HK-2 (cell line): ENCODE measurements around the gene VCAN.

Experiments
- DNase-seq: peaks from one replicate; pipeline ENCODE4 v3.0.0-alpha.2; 2018; ENCODE audit not compliant: unreplicated experiment

VCAN gene

DNA sequence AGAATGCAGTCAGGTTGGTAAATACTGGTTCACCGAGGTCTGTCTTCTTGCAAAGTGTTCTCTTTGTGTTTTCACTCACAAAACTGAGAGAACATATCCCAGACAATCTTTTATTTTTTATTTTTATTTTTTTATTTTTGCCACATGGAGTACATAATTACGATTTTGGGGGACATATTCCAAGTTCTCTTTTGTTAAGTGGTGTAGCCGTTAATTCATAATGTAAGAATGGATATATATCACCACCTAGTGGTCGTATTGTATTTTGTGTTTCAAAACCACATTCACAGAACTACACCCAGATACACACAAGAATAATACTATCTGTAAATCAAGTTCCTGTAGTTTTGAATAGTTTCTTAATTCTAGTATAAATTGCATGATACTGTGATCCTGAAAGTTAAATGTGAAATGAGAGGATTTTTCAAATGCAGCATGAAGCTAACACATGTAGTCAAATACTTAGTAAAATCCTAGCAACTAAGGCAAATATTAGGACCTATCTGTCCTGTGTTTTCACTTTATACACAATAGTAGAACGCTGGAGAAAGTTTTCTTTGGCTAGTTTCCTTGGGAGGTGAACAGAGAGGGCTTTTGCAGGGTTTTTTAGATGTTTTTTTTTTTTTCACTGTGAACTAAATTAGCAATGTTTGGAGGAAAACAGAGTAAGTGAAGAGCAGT, 92.7 kb downstream of the VCAN start:
- DNase-seq: no peak

DNA sequence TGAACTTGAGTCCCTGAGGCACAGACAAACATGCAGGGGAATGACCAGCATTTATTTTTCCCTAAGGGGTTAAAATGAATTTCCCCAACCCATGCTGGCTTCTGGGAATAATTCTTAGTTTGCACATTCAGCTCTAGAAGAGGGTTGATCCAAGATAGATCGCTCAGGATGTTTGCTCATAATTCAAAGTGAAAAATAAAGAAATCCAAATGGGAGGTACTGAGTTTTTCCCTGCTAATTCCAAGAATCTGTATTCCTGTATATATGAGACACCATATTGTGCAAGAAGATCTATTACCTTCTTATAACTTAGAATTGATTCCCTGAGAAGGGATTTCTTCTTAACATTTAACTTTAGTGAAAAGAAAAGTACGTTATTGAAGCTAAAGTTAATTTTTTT, 96.2 kb downstream of the VCAN start:
- DNase-seq: no peak

DNA sequence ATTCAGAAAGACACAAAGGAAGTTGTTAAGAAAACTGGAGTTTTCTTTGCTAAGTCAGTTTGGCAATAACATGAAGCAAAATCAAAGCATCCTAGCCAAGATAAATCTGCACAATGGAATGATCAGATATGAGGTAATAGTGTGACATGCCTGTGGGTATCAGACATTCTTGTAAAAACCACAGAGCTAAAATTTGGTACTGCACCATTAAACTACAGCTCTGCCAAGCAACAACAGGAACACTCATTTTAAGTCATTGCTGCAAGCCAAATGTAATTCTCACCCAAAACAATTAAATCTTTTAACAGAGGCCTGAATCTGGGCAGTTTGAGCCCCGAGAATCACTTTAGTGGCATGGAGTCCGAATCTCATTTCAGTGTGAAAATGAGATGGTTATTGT, 96.6 kb downstream of the VCAN start:
- DNase-seq: no peak

DNA sequence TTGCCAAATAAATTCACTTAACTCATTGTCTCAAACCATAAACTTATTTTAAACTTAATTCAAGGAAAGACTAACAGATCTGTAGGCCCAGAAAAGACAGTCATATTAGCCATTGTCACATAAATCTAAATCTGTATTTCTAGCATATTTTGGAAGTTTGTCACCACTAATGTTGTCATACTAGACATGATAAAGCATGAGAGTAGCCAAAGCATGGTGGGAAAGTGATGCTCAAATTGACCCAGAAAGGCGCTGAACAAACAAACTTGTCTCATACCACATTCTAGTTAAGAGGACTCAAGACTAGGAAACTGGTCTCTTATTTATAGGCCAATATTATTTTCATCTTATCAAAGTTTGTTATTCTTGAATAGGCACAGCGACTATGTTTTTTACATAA, 99.4 kb downstream of the VCAN start:
- no peak for DNase-seq

DNA sequence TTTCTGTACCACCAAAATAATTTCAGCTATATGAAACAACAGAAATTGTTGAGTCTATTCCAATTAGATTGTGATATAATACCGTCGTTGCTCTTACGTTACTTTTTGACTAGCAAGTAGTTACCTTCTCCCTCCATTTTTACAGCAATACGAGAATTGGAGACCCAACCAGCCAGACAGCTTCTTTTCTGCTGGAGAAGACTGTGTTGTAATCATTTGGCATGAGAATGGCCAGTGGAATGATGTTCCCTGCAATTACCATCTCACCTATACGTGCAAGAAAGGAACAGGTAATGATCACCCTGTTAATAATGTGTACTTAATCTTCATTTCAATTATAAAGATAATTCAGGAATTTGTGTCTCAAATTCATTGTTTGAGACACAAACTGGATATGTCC, 100.7 kb downstream of the VCAN start:
- DNase-seq: no peak

DNA sequence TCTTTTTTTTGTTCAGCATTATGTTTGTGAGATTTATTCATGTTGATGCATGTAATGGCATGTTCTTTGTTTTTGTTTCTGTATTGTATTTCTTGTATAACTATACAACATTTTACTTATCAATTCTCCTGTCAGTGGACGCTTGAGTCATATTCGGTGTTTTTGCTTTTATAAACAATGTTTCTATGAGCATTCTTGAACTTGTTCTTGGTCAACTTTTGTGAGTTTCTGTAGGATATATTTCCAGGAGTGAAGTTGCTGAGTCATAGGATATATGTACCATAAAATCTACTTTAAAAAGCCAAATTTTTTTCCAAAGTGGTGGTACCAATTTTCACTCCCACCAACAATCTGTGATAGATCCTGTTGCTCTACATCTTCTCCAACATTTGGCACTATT, 104.8 kb downstream of the VCAN start:
- DNase-seq: no peak

DNA sequence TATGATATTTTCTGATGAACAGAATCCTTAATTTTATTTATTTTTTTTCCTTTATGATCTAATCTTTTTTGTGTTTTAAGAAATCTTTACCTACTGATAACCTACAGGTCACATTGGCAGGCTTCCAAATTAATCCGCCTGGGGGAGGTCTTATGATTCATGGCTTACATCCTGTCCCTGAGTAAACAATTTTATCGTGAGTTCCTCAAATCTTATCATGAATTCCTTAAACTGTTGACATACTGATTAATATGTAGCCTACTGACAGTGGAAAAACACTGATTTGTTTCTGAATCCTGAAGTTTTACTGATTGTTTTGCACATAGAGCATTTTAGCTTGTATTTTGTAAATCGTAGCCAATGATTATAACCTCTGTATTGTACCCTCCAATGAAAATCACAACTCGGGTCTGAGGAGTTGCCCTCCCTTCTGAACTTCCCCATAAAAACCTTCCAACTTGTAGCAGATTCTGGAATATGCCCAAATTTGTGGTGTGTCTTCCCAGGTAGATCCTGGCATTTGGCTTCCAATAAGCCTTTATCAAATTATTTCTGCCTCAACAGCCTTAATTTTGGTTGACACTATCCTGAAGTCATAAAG, 105.6 kb downstream of the VCAN start:
- peak; percentile 18 for DNase-seq

DNA sequence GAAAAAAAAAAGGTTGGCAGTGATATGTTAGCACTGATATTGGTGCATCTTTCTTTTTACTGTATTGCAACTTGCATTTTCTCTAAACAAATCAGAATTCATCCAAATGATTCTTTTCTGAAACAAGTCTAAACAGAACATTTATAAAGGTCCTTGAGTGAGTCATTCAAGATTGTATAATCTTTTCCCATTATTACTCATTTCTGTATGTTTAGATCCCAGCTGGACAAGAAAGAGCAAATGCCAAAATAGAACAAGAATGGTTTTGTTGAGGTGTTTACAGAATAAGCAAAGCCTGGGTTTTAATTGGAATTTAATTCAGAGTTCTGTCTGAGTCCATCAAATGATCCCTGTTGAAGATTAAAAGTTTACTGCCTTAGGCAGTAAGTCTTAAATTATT, 112.3 kb downstream of the VCAN start:
- no peak for DNase-seq

DNA sequence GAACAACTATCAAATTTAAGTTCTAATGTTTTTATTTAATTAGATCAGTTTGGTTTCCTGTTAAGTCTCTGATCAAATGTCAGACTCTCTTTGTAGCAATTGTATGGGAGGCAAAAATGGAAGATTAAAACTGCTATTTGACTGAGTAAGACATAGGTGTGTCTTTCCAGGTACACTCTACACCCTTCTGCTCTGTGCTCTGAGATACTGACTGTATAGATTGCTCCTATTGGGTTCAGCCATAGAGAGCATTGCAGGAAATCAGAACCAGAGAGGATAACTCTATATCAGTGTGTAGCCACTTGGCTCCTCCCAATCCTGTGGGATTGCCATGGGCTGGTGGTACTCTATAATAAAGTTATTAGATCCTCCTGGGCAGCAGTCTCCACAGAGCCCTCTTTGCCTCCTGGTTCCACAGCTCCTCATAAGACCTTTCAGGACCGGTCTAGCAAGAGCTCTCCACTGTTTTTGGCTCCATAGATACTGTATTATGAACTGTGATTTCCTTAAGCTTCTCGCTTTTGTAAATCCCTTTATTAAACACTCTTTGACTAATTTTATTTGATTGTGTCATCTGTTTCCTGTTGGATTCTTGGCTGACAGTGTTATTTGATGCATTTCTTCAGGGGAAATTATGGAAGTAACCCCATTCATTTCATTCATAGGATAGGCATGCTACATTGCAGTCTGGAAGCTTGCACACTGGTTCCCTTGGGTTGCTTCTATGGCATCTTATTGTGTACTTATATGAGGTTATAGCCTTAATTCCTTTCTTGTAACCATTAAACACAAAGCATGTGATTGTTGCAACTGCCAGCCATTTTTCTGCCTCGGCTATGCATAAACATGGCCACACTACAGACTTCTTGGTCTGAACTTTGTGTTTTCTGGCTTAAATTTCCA, 115.6 kb downstream of the VCAN start:
- no peak for DNase-seq

DNA sequence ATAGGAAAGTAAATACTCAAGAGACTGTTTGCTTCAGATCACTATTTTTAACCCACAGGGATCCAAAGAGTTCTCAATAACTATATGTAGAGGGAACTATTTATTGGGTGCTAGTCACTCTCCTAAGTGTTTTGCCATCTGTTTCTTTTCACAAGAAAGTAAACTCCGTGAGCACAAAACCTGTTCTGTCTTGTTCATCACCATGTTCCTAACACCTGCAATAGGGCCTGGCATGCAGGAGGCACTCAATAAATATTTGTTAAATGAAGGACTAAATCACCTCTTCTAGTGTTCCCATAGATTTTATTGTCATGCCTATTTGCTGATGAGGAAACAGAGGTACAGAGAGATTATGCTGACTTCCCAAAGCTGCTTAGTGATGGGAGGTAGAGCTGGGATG, 118.2 kb downstream of the VCAN start:
- DNase-seq: no peak

DNA sequence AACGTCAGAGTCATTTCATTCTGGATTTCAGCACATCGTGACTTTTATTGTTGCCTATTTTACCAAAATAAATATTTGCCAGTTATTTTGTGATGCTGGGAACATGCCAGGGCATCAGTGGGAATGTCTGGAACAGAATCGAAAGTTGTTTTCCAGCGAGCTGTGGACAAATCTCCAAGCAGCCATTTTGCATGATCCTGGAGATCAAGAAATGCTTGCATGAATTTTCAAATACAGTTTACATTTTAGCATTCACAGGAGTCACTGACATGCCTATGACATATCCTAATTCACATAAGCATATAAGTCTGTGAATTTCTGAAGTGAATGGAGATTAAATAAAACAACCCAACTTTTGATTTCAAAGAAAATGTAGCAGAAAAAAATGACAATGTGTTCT, 119.4 kb downstream of the VCAN start:
- no peak for DNase-seq

DNA sequence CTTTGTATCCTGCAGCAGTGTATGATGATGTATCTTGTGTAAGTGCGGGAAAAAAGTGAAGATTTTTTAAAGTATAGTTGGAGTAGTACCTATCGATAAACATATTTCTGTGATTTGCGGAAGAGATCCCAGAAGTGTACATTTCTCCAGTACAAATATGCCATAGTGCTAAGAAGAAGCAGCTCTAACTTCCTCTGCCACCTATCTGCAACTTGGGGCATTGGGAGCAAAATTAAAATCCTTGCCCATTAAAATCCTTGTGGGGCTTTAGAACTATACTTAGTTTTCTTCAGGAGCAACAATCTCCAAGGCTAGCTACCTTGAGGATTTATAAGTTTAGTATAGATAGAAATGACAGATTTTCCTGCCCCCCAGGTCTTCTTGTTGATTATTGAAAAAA, 123.7 kb downstream of the VCAN start:
- DNase-seq: no peak

DNA sequence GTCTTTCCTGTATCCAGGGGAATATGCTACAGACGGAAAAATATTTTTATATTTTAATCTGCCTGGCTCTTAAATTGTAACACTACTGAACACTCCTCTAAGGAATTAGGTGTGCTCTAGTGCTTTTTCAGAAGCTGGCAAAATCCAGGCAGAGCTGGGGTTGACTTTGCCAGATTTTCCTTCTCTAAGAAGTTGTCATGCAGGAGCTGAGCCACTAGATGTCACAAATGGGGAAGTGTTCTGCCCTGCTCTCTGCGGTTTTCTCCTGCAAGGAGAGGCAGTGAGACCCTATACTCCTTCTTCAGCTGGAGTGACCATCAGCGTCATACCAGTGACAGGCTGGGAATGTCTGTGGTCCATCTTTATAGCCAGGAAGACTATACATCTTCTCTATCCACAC, 136.6 kb downstream of the VCAN start:
- DNase-seq: peak; percentile 21

DNA sequence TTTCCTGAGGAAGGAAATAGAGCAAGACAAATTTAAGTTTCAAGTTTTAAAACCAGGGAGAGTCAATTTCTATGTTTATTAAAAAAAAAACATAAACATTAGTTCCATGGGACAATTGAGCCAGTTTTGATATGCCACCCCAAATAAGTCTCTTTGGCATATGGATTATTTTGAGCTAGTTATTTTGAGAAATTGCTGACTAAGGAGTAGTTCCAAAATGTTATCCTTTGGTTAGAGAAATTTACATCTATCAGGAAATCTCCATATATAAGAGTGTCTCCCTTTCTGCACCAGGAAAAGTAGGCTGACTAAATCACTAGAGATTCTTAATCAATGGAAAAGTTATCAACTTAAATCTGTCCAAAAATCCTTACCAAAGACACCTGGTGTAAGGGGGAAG, 143.3 kb downstream of the VCAN start:
- DNase-seq: no peak

DNA sequence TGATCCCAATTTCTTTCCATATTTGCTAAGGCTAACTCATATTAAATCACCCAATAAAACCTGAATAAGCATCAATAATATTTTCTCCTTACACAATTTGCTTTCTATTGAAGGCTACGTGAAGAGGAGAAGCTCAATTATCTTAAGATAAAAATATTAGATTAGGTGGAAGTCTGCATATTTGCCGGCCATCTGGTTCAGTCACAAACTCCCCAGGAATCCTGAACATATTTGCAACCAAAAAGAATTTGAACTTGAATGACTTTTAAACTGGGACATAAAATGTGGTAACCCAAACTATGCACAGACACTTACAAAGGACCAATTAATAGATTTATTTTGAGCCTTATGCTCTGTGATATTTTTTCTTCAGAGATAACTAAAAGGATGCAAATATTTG, 156.8 kb downstream of the VCAN start:
- DNase-seq: no peak
